K562 (cell line): ENCODE measurements around the gene HMGCLL1. TPM values are rescaled to one million over a fixed set of nuclear protein-coding genes. Genes with fewer than 3 reads are reported as not detected.

Source experiments
- ATAC-seq: fragments of 200-7000 bp; cut with Tn5 transposase; 3 replicates; pipeline ENCODE4 v1.9.1; 2020; ENCODE audit warnings: moderate library complexity
- BruUV-seq: library from RNA; stranded (reverse); fragments of 400-500 nt; replicated peaks from 2 replicates; lab custom pipeline; 2021; lab: Mats Ljungman, UMichigan
- CTCF ChIA-PET: fragments of 300-600 bp; formaldehyde crosslinking; extraction: SDS; loops from one replicate; lab custom pipeline; 2021; ENCODE audit warnings: low intra/inter-chr PET ratio; lab: Yijun Ruan, JAX
- POLR2A ChIA-PET: fragments of 300-600, 350-650 bp; sonication (Branson Sonifier 250); formaldehyde crosslinking; extraction: SDS; loops from one replicate; lab custom pipeline; 2021; ENCODE audit warnings: antibody characterized with exemption, inconsistent platforms; lab: Yijun Ruan, JAX
- DNase-seq, 4 experiments: peaks; one replicate each; pipeline versions ENCODE4 v3.0.0 to v3.0.0-alpha.2; 2011 to 2018; ENCODE audit warnings: low spot score in 3 of 4, mixed read lengths in 3 of 4; ENCODE audit errors: extremely low read depth in 1 of 4
- FAIRE-seq: peaks from 2 replicates; lab custom pipeline; 2011; peaks lifted over from hg19 to GRCh38; lab: Jason Lieb, UNC
- H2AFZ ChIP-seq: 2 replicates; pipeline ENCODE4 v1.6.0; 2011; ENCODE audit warnings: low read depth, low read length, control low read depth, inconsistent platforms
- H3K27ac ChIP-seq: fragments of 200-600 bp; 3 replicates; pipeline ENCODE4 v1.8.0; 2011; ENCODE audit warnings: low read depth, mild to moderate bottlenecking, control low read depth, inconsistent platforms, low read length, moderate library complexity, mixed read lengths; ENCODE audit errors: extremely low read depth
- H3K27me3 ChIP-seq, 2 experiments: fragments of 300-600 bp in 1 of 2; 2 replicates in 1 of 2; 3 replicates in 1 of 2; pipeline versions ENCODE4 v1.6.0 to v1.8.0; 2011; ENCODE audit warnings: inconsistent platforms in 2 of 2, low read length in 2 of 2, mild to moderate bottlenecking in 1 of 2, mixed read lengths in 1 of 2, moderate library complexity in 1 of 2; ENCODE audit not compliant: control insufficient read depth in 2 of 2, insufficient read depth in 2 of 2
- H3K36me3 ChIP-seq: fragments of 300-600 bp; 3 replicates; pipeline ENCODE4 v1.8.0; 2011; ENCODE audit warnings: mild to moderate bottlenecking, low read length, inconsistent platforms; ENCODE audit not compliant: control insufficient read depth, insufficient read depth
- H3K4me1 ChIP-seq, 2 experiments: fragments of 200-600 bp in 1 of 2; replicated peaks in 1 of 2; 2 replicates in 1 of 2; 3 replicates in 1 of 2; pipeline versions ENCODE4 v1.5.1 to v1.8.0; 2011; ENCODE audit warnings: inconsistent platforms in 2 of 2, low read length in 2 of 2, mild to moderate bottlenecking in 1 of 2, mixed read lengths in 1 of 2, moderate library complexity in 1 of 2; ENCODE audit not compliant: control insufficient read depth in 2 of 2, insufficient read depth in 2 of 2
- H3K4me2 ChIP-seq: 2 replicates; pipeline ENCODE4 v1.6.1; 2011; ENCODE audit warnings: low read length, control low read depth, inconsistent platforms, mixed read lengths; ENCODE audit not compliant: insufficient read depth
- H3K4me3 ChIP-seq: fragments of 200-600 bp; sonication (generic), shearing (Covaris generic); 2 replicates; pipeline ENCODE4 v1.5.1; 2016; ENCODE audit warnings: control low read depth, inconsistent platforms
- H3K79me2 ChIP-seq: fragments of 200-600 bp; 3 replicates; pipeline ENCODE4 v1.8.0; 2011; ENCODE audit warnings: low read length, inconsistent platforms; ENCODE audit not compliant: control insufficient read depth, insufficient read depth
- H3K9ac ChIP-seq, 2 experiments: 2 replicates each; pipeline versions ENCODE4 v1.6.0 to v1.6.1; 2011; ENCODE audit warnings: low read depth in 2 of 2, low read length in 2 of 2, control low read depth in 1 of 2, inconsistent platforms in 1 of 2, mild to moderate bottlenecking in 1 of 2, mixed read lengths in 1 of 2; ENCODE audit not compliant: insufficient read depth in 1 of 2
- H3K9me1 ChIP-seq: one replicate; pipeline ENCODE4 v1.6.0; 2011; ENCODE audit warnings: inconsistent platforms, mild to moderate bottlenecking, low read length, moderate library complexity; ENCODE audit not compliant: control insufficient read depth, insufficient read depth
- H3K9me3 ChIP-seq: replicated peaks from 2 replicates; pipeline ENCODE4 v1.5.1; 2011; ENCODE audit warnings: low read depth, low read length, inconsistent platforms; ENCODE audit not compliant: control insufficient read depth, insufficient read depth
- H4K20me1 ChIP-seq: replicated peaks from 2 replicates; pipeline ENCODE4 v1.6.1; 2011; ENCODE audit warnings: low read length, inconsistent platforms, mixed read lengths; ENCODE audit not compliant: control insufficient read depth, insufficient read depth
- ERF ChIP-seq: fragments of 450-650 bp; formaldehyde crosslinking; IDR thresholded peaks from 2 replicates; pipeline ENCODE4 v1.4.0; 2020; ENCODE audit warnings: mild to moderate bottlenecking, mixed read lengths
- FOXJ2 ChIP-seq: fragments of 200-800 bp; sonication (Bioruptor generic); IDR thresholded peaks from 2 replicates; pipeline ENCODE4 v1.6.1; 2016; ENCODE audit warnings: missing genetic modification characterization, missing compliant biosample characterization
- IRF9 ChIP-seq: fragments of 450-650 bp; IDR thresholded peaks from 2 replicates; pipeline ENCODE4 v1.6.1; 2016; ENCODE audit warnings: missing biosample characterization, missing genetic modification characterization
- KDM2B ChIP-seq: fragments of 250-450 bp; sonication (Bioruptor Pico); IDR thresholded peaks from 2 replicates; pipeline ENCODE4 v1.8.0; 2021; ENCODE audit warnings: mild to moderate bottlenecking, moderate library complexity
- NFYB ChIP-seq: IDR thresholded peaks from 2 replicates; pipeline ENCODE4 v1.6.1; 2011; ENCODE audit warnings: mild to moderate bottlenecking, moderate library complexity; ENCODE audit not compliant: insufficient read length; ENCODE audit errors: extremely low read depth
- NR2C1 ChIP-seq, 2 experiments: fragments of 450-650 bp; IDR thresholded peaks; 2 replicates each; pipeline ENCODE4 v1.6.1; 2017; ENCODE audit warnings: mild to moderate bottlenecking in 2 of 2, antibody characterized with exemption in 1 of 2, inconsistent platforms in 1 of 2, missing compliant biosample characterization in 1 of 2, missing genetic modification characterization in 1 of 2
- SRF ChIP-seq, 2 experiments: fragments of 250-450, 450-650 bp in 1 of 2; sonication (Bioruptor Pico) in 1 of 2; sonication (generic) in 1 of 2; formaldehyde crosslinking; IDR thresholded peaks; 2 replicates each; pipeline versions ENCODE4 v1.5.0 to v1.5.1; 2020 to 2022; ENCODE audit warnings: mild to moderate bottlenecking in 1 of 2, missing genetic modification reagents in 1 of 2
- SRSF7 ChIP-seq: fragments of 200-400 bp; formaldehyde crosslinking; optimal IDR thresholded peaks from 2 replicates; pipeline ENCODE3; 2017; ENCODE audit warnings: mild to moderate bottlenecking, low read depth, low read length
- THRA ChIP-seq: fragments of 450-650 bp; IDR thresholded peaks from 2 replicates; pipeline ENCODE4 v1.6.1; 2017; ENCODE audit warnings: mild to moderate bottlenecking, moderate library complexity
- ZFP1 ChIP-seq: fragments of 450-650 bp; formaldehyde crosslinking; IDR thresholded peaks from 2 replicates; pipeline ENCODE4 v1.4.0; 2020; ENCODE audit warnings: mild to moderate bottlenecking, mixed read lengths
- ZNF165 ChIP-seq: fragments of 250-450 bp; sonication (Bioruptor Pico); IDR thresholded peaks from 2 replicates; pipeline ENCODE4 v1.4.0; 2020; ENCODE audit warnings: borderline replicate concordance
- ZNF76 ChIP-seq: fragments of 250-450 bp; sonication (Bioruptor Pico); IDR thresholded peaks from 2 replicates; pipeline ENCODE4 v1.4.0; 2020; ENCODE audit warnings: mild to moderate bottlenecking, moderate library complexity, borderline replicate concordance
- in situ Hi-C: fragments of 300-500 bp; cut with MboI; formaldehyde crosslinking; loops from 4 replicates; pipeline ENCODE4 v1.15.0; 2018; ENCODE audit warnings: inconsistent platforms, mixed read lengths
- intact Hi-C: fragments of 100-400 bp; cut with micrococcal nuclease; formaldehyde crosslinking; loops from 2 replicates; pipeline ENCODE4 v1.14.2; 2022
- polyA plus RNA-seq, 8 experiments: library from polyadenylated mRNA; depleted of rRNA in 4 of 8; stranded (reverse) in 5 of 8; unstranded in 3 of 8; fragments of >200 nt; fragmentation: Nextera tagmentation in 2 of 8; fragmentation: Illumina TruSeq in 1 of 8; extraction: Ambion mirVana in 2 of 8; extraction: Trizol in 1 of 8; gene quantifications; 2 replicates each; pipeline versions ENCODE4 v1.2.1 to v1.2.3, GENCODE V29; 2011 to 2014; ENCODE audit warnings: inconsistent platforms in 1 of 8, missing spikeins in 1 of 8
- total RNA-seq, 7 experiments: library from RNA; depleted of rRNA in 6 of 7; stranded (reverse); fragments of >200 nt in 6 of 7; fragmentation: Illumina TruSeq in 2 of 7; extraction: Trizol in 2 of 7; gene quantifications; 2 replicates each; pipeline versions ENCODE4 v1.2.1 to v1.2.3, GENCODE V29; 2011 to 2021; ENCODE audit warnings: low replicate concordance in 1 of 7

HMGCLL1 gene
- total and polyA plus RNA-seq, 9 of the 15 experiments (the other 6 are each of a cell fraction or from before 2014, with no cell fraction given), result not detected

- TF ChIP-seq ZNF76, result no peak
- TF ChIP-seq FOXJ2 (tag), result no peak
- no peak for TF ChIP-seq THRA
- TF ChIP-seq IRF9 (tag), result no peak
- no peak for TF ChIP-seq NFYB
- TF ChIP-seq SRF (CRISPR knock-in tag; IDR thresholded peaks at IDR 0.05), result no peak
- TF ChIP-seq ERF, result no peak
- no peak for TF ChIP-seq KDM2B (CRISPR knock-in tag)
- no peak for TF ChIP-seq ZFP1
- TF ChIP-seq ZNF165 (CRISPR knock-in tag), result no peak
- TF ChIP-seq SRSF7, result no peak
- no peak for TF ChIP-seq NR2C1 (IDR thresholded peaks at IDR 0.05)
- TF ChIP-seq NR2C1 (tag; IDR thresholded peaks at IDR 0.05), result no peak
- H3K79me2 ChIP-seq, result no peaks in the 10 kb centered on the region
- no TSS peak for BruUV-seq
- FAIRE-seq (no peak), DNase-seq (no peak), ATAC-seq (no peak)
- no peaks in the 10 kb centered on the region for H3K9me3 ChIP-seq
- ChIA-PET CTCF (no interaction called here), POLR2A (interaction anchor here (0.6 kb wide), 1 partner anchor 1805 kb away, joined by 3 read pairs; no protein-coding TSS in a partner anchor)
- H3K9ac ChIP-seq, result no peak overlapping the region
- no peaks in the 10 kb centered on the region for H3K27me3 ChIP-seq
- no peaks in the 10 kb centered on the region for H3K36me3 ChIP-seq
- no peak overlapping the region for H3K4me2 ChIP-seq
- no peak overlapping the region for H3K27ac ChIP-seq
- no peak overlapping the region for H2AFZ ChIP-seq
- no peaks in the 10 kb centered on the region for H4K20me1 ChIP-seq
- intact Hi-C loops, result no loop called here
- in situ Hi-C loops, result no loop called here
- no peak overlapping the region for H3K4me3 ChIP-seq
- H3K9me1 ChIP-seq, result no peaks in the 10 kb centered on the region
- no peaks in the 10 kb centered on the region for H3K4me1 ChIP-seq
Observed at GRCh38 chr6:55499591-55499990, 79.4 kb downstream of the HMGCLL1 start.
